ENCODE measurements around the gene TLR6.

TLR6 gene

DNA sequence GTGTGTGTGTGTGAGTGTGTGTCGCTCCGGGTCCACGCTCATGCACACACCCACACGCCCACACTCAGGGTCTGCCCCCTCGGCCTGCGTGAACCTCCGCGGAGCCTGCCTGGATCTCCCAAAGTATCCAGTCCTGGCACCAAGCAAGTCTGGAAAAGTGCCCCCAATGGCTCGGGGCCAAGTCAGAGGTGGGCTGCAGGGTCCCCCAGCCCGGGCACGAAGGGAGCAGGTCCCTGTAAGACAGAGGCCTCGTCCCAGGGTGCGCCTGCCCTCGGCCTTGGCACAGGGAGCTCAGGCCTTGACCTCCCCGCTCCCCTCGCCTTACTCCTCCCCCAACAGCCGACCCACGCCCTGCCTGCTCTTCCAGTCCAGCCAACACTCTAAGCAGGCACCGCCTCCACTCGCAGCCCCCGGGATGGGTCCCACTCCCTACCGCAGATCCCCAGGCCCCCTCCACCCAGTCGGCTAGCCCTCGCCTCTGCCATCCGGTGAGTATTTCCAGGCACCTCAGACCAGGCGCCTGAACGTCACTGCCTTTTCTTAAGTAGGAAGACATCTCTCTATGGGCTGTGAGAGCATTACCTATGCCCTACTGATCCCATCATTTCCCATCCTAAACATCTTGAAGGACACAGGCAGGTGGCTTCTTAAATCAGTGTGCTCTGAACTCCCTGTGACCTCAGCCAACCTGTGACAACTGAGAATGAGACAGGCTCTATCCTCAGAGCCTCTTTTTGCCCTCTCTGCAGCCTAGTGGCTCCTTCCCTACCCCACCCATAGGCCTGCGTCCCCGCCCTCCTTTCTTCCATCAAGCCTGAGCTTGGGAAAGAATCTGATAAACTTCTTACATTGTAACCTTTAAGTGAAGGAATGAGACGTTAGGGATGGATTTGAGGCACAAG lies 11.7 kb upstream of the TLR6 start:
- DNase-seq (ENCODE audit: low read depth, low spot score): peak; percentile 65

GRCh38 chr4:38867478-38868058 lies 11.0 kb upstream of the TLR6 start, which contains the start of gene FAM114A1:
Gene FAM114A1, plus strand, starts transcription at chr4:38867806. Its CDS starts 10,273 bp downstream, at chr4:38878079.
- DNase-seq (ENCODE audit: low read depth, low spot score): peak; percentile 43

DNA sequence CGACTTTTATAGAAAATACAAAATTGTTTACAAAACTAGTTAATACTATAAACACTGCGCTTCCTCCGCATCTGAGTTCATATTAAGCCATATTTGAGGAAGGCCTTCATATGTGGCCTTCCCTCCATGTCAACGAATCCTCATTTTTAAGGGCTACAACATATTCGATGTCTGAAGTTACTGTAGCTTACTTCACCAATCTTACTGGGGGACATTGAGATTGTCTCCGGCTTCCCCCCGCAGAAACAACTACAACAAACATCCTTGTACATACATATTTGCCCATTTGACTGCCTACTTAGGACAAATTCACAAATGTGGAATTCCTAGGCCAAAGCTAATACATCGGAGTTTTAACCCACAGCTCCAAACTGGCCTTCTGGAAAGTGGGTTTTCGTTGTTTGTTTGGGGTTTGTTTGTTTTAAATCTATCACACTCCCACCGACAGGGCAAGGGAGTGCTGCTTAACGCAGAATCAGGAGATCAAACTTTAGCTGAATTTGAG lies 10.4 kb upstream of the TLR6 start:
- no peak for DNase-seq (ENCODE audit: low read depth, low spot score)

DNA sequence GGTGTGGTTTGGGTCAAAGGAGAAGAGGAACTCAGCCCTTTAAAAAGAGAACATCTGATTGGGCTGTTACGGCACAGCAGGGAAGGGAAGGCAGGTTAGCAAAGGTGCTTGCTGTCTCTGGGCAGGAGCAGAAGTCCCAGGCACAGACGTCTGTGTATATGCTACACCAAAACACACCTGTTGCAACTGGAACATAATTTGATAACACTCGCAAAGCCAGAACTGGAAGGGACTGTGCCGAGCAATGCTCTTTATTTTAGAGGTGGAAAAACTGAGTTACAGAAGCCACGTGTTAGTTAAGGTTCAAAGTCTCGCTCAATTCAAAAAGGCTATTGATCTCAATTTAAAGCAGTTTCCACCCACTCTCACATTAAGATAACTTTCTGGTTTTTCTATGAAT lies 8.8 kb upstream of the TLR6 start:
- DNase-seq (ENCODE audit: low read depth, low spot score): no peak

GRCh38 chr4:38861791-38862190 lies 5.2 kb upstream of the TLR6 start:
- no peak for DNase-seq (ENCODE audit: low read depth, low spot score)

GRCh38 chr4:38860788-38861424 lies 4.3 kb upstream of the TLR6 start:
- DNase-seq (ENCODE audit: low read depth, low spot score): peak; percentile 69

GRCh38 chr4:38859501-38859900 lies 2.9 kb upstream of the TLR6 start:
- DNase-seq (ENCODE audit: low read depth, low spot score): no peak

DNA sequence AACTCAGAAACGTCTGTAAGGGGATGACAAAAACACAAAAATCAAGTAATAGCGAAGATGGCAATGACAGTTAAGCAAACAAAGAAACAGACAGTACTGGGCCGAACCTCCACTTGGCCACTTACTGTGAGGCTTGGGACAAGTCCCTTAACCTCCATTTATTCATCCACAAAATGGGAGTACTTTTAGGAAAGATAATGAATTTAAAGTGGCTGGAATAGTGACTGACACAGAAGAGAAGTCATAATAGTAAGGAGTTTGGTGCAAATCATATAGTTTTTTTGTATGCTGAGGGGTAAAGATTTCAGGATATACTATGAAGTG lies 1.4 kb upstream of the TLR6 start:
- no peak for DNase-seq (ENCODE audit: low read depth, low spot score)

- DNase-seq (ENCODE audit: low read depth, low spot score): peak; percentile 52
Observed at GRCh38 chr4:38857354-38858096, 908 bp upstream of the TLR6 start.

DNA sequence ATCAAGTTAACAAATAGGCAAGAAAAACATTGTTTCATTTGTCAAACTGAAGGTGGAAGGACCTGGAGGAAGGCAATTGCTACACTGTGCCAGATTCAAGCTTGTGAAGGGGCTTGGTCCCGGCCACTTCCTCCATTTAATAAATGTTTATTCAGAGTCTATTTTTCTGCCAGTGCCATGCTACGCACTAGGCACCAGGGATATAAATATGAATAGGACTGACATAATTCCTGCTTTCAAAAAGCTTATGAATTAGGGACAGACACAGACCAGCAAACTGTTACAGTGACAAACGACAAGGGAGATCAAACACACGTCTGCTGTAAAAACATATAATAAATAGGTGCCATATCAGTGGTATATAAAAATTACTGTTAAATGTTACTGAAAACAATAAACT lies 571 bp downstream of the TLR6 start:
- DNase-seq (ENCODE audit: low read depth, low spot score): no peak

DNA sequence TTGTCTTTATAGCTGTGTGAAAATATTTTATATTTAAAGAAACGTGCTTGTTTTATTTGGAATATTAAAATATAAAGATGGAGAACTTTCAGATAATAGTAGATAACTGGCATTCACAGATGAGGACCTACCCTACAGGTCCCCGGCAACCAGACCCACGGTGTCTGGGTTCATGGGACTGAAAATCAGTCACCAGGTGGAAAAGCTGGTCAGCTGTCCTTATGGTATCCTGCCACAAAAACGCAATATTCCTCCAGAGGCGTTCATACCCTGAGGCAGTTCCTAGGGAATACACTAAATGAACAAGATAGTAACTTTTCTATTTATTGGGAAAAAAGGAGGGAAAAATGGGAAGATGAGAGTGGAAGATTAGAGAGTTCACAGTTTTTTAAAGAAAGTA lies 1.2 kb downstream of the TLR6 start:
- DNase-seq (ENCODE audit: low read depth, low spot score): no peak

GRCh38 chr4:38846015-38846414 lies 10.6 kb downstream of the TLR6 start:
- DNase-seq (ENCODE audit: low read depth, low spot score): no peak

GRCh38 chr4:38842994-38843393 lies 13.6 kb downstream of the TLR6 start:
- DNase-seq (ENCODE audit: low read depth, low spot score): no peak

- no peak for DNase-seq (ENCODE audit: low read depth, low spot score)
Observed at GRCh38 chr4:38837849-38838248, 18.8 kb downstream of the TLR6 start.

DNA sequence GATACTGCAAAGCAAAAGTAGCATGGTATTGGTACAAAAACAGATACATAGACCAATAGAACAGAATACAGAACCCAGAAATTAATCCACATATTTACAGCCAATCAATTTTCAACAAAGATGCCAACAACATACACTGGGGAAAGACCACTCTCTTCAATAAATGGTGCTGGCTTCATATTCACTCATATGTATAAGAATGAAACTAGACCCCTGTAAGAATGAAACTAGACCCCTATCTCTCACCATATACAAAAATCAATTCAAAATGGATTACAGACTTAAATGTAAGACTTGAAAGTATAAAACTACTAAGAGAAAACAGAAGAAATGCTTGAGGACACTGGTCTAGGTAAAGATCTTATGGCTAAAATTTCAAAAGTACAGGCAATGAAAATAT lies 19.3 kb downstream of the TLR6 start:
- DNase-seq (ENCODE audit: low read depth, low spot score): no peak

GRCh38 chr4:38834570-38834969 lies 22.0 kb downstream of the TLR6 start:
- no peak for DNase-seq (ENCODE audit: low read depth, low spot score)

DNA sequence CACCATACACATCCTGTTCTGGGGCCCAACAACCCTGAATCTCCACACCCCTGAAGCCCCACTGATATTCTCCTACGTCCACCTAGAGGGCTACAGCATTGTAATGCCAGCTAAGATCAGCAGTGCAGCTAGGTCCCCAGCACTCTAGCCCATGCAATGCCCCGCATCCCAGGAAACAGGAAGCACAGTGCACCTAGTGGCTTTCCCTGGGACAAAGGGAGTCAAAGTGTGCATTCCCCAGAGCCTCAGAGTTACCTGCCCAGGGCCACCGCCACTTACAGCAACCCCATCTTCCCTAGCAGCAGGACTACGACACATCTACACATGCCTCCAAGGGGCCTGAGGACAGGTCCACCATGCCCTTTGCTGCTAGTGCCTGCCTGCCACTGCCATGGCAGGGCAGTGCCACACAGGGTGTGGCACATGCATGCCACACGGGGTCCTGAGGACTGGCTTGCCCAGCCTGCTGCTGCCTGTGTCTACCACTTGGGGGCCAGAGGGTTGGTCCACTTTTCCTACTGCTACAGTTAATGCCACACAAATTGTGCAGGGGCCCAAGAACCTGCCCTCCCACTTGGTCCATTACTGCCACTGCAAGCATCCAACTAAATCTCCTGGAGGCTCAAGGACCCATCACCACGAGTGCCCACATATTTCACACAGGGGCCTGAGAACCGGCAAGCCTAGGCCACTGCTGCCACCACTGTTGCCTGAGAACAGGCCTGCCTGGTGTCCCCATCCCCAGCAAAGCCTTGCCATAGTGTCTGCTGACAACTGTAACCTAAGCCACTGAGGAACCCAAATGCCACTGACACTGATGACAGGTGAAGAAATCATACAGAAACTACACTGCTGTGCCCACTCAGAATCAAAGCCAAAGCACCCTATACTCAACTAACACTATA lies 23.7 kb downstream of the TLR6 start:
- DNase-seq (ENCODE audit: low read depth, low spot score): no peak

GRCh38 chr4:38832206-38832605 lies 24.4 kb downstream of the TLR6 start:
- DNase-seq (ENCODE audit: low read depth, low spot score): no peak

DNA sequence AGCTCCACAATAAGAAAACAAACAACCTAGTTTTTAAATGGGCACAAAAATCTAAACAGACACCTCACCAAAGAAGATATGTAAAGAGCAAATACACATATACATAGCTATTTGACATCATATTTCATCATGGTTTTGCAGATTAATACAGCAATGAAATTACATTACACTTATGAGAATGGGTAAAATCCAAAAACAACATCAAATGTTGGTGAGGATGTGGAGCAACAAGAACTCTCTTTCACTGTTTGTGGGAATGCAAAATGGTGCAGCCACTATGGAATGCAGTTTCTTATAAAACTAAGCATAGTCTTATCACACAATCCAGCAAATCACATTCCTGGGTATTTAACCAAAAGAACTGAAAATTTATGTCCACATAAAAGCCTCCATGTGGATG lies 25.0 kb downstream of the TLR6 start:
- DNase-seq (ENCODE audit: low read depth, low spot score): no peak

DNA sequence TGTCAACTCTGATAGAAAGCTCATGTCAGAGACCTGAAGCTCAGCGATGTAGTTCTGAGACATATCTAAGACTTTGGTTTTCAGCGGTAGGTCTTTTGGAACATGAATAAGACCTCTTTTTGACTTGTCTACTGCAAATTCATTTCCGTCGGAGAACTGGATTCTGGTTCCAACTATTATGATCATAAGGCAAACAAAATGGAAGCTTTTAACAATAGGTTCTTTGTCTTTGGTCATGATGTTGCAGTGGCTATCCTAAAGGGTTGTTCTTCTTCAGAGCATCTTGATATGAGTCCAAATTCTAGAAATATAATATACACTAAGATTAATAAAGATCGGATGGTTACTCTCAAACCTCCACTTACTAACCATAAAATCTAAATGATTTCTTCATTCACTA lies 27.4 kb downstream of the TLR6 start:
- no peak for DNase-seq (ENCODE audit: low read depth, low spot score)

DNA sequence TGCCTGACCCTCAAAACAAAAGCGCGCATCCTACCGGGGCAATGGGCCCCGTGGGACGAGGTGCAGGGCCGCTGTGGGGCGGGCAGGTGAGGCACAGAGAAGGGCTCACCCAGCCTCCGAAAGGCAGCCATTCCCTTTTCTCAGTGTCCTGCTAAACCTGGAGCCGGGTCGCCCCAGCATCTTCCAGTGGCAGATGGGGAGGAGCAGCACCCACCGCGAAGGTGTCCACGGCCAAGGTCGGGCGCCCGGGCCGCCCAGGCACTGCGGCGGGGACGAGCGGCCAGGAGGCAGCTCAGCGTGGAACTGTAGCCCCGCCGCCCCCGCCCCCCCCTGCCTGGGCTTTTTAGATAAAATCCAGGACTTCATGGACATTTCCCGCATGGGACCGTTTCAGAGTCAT lies 32.9 kb downstream of the TLR6 start:
- DNase-seq (ENCODE audit: low read depth, low spot score): no peak
